K562 (cell line): Measurements from ENCODE around the gene VPS13D. TPM values are rescaled to one million over a fixed set of nuclear protein-coding genes. Genes with fewer than 3 reads are reported as not detected.
A peak's percentile ranks its signal among the peaks of the same experiment; 100 is the strongest.

Experiments
- ARID3B ChIP-seq: fragments of 250-450 bp; sonication (Bioruptor Pico); IDR thresholded peaks from 2 replicates; pipeline ENCODE4 v1.4.0; 2020; ENCODE audit warnings: borderline replicate concordance
- DMBX1 ChIP-seq: fragments of 250-450 bp; sonication (Bioruptor Pico); IDR thresholded peaks from 2 replicates; pipeline ENCODE4 v1.8.0; 2022; ENCODE audit warnings: inconsistent platforms, mild to moderate bottlenecking, moderate library complexity, borderline replicate concordance
- ETS2 ChIP-seq: IDR thresholded peaks from 2 replicates; pipeline ENCODE4 v1.6.1; 2016; ENCODE audit warnings: borderline replicate concordance, missing genetic modification characterization, mild to moderate bottlenecking, moderate library complexity, missing compliant biosample characterization; ENCODE audit not compliant: poor library complexity, severe bottlenecking
- MAFG ChIP-seq: fragments of 450-650 bp; conservative IDR thresholded peaks from 2 replicates; pipeline ENCODE4 v1.6.1; 2016; ENCODE audit warnings: missing genetic modification characterization, missing compliant biosample characterization
- NFIC ChIP-seq: fragments of 450-650 bp; IDR thresholded peaks from 2 replicates; pipeline ENCODE4 v1.6.1; 2017; ENCODE audit warnings: mild to moderate bottlenecking, inconsistent platforms
- NFIX ChIP-seq: fragments of 250-450 bp; sonication (Bioruptor Pico); IDR thresholded peaks from 2 replicates; pipeline ENCODE4 v1.4.0; 2020; ENCODE audit warnings: low read depth, mild to moderate bottlenecking, moderate library complexity
- POLR2AphosphoS2 ChIP-seq: IDR thresholded peaks from 2 replicates; pipeline ENCODE4 v1.6.1; 2012; ENCODE audit warnings: low read length, improper control_type of control experiment
- POLR3A ChIP-seq: IDR thresholded peaks from 2 replicates; pipeline ENCODE4 v1.6.1; 2011; ENCODE audit warnings: borderline replicate concordance, mild to moderate bottlenecking, moderate library complexity; ENCODE audit not compliant: insufficient read length, insufficient read depth; ENCODE audit errors: extremely low read depth
- STAT5B ChIP-seq: fragments of 250-450 bp; sonication (Bioruptor Pico); IDR thresholded peaks from 2 replicates; pipeline ENCODE4 v1.8.0; 2021; ENCODE audit warnings: mild to moderate bottlenecking, inconsistent platforms
- TCF7L2 ChIP-seq: fragments of 150-350 bp; IDR thresholded peaks from 2 replicates; pipeline ENCODE4 v1.6.1; 2016; ENCODE audit warnings: low read depth, mild to moderate bottlenecking, low read length, moderate library complexity
- TRIM28 ChIP-seq: fragments of 450-650 bp; IDR thresholded peaks from 2 replicates; pipeline ENCODE4 v1.6.1; 2017
- TSC22D4 ChIP-seq: fragments of 450-650 bp; IDR thresholded peaks from 2 replicates; pipeline ENCODE4 v1.6.1; 2016; ENCODE audit warnings: missing genetic modification characterization, missing biosample characterization, control low read depth
- ZBTB8A ChIP-seq: fragments of 450-650 bp; IDR thresholded peaks from 2 replicates; pipeline ENCODE4 v1.6.1; 2018; ENCODE audit warnings: mild to moderate bottlenecking, moderate library complexity; ENCODE audit not compliant: partially characterized antibody
- ZFP30 ChIP-seq: fragments of 250-450 bp; sonication (Bioruptor Pico); IDR thresholded peaks from 2 replicates; pipeline ENCODE4 v1.8.0; 2022; ENCODE audit warnings: moderate library complexity, mild to moderate bottlenecking, inconsistent platforms, borderline replicate concordance
- ZNF282 ChIP-seq: sonication (generic); formaldehyde crosslinking; IDR thresholded peaks from 2 replicates; pipeline ENCODE4 v1.8.1; 2023; ENCODE audit warnings: missing genetic modification reagents
- ZNF551 ChIP-seq: fragments of 250-450 bp; sonication (Bioruptor Pico); IDR thresholded peaks from 2 replicates; pipeline ENCODE4 v1.5.0; 2021; ENCODE audit warnings: mild to moderate bottlenecking, moderate library complexity
- ZNF583 ChIP-seq: fragments of 250-450 bp; sonication (Bioruptor Pico); IDR thresholded peaks from 2 replicates; pipeline ENCODE4 v1.4.0; 2020
- ZNF589 ChIP-seq: fragments of 200-800 bp; sonication (Bioruptor generic); IDR thresholded peaks from 2 replicates; pipeline ENCODE4 v1.6.1; 2016; ENCODE audit warnings: low read depth, missing genetic modification characterization, missing compliant biosample characterization
- ZNF77 ChIP-seq: fragments of 250-450 bp; sonication (Bioruptor Pico); IDR thresholded peaks from 2 replicates; pipeline ENCODE4 v1.5.0; 2020
- polyA plus RNA-seq, 8 experiments: library from polyadenylated mRNA; depleted of rRNA in 4 of 8; stranded (reverse) in 5 of 8; unstranded in 3 of 8; fragments of >200 nt; fragmentation: Nextera tagmentation in 2 of 8; fragmentation: Illumina TruSeq in 1 of 8; extraction: Ambion mirVana in 2 of 8; extraction: Trizol in 1 of 8; gene quantifications; 2 replicates each; pipeline versions ENCODE4 v1.2.1 to v1.2.3, GENCODE V29; 2011 to 2014; ENCODE audit warnings: inconsistent platforms in 1 of 8, missing spikeins in 1 of 8
- total RNA-seq, 7 experiments: library from RNA; depleted of rRNA in 6 of 7; stranded (reverse); fragments of >200 nt in 6 of 7; fragmentation: Illumina TruSeq in 2 of 7; extraction: Trizol in 2 of 7; gene quantifications; 2 replicates each; pipeline versions ENCODE4 v1.2.1 to v1.2.3, GENCODE V29; 2011 to 2021; ENCODE audit warnings: low replicate concordance in 1 of 7
- TF ChIP-seq, protein P1 (sequence below): sonication (generic); formaldehyde crosslinking; IDR thresholded peaks from 2 replicates; pipeline ENCODE4 v1.8.1; 2023; ENCODE audit warnings: mild to moderate bottlenecking, missing genetic modification reagents
- TF ChIP-seq, protein P2 (sequence below): fragments of 450-650 bp; formaldehyde crosslinking; IDR thresholded peaks from 2 replicates; pipeline ENCODE4 v1.4.0; 2020; ENCODE audit warnings: mild to moderate bottlenecking, mixed read lengths
- TF ChIP-seq, protein P3 (sequence below): sonication (generic); formaldehyde crosslinking; IDR thresholded peaks from 2 replicates; pipeline ENCODE4 v1.8.1; 2022; ENCODE audit warnings: missing genetic modification reagents

Gene VPS13D
- total and polyA plus RNA-seq, 9 of the 15 experiments (the other 6 are each of a cell fraction or from before 2014, with no cell fraction given): 6.1 to 51.5 (median 38.5) TPM

GRCh38 chr1:12477936-12478611 lies 248.2 kb downstream of the VPS13D start (continued):
- TF ChIP-seq, protein P1, sequence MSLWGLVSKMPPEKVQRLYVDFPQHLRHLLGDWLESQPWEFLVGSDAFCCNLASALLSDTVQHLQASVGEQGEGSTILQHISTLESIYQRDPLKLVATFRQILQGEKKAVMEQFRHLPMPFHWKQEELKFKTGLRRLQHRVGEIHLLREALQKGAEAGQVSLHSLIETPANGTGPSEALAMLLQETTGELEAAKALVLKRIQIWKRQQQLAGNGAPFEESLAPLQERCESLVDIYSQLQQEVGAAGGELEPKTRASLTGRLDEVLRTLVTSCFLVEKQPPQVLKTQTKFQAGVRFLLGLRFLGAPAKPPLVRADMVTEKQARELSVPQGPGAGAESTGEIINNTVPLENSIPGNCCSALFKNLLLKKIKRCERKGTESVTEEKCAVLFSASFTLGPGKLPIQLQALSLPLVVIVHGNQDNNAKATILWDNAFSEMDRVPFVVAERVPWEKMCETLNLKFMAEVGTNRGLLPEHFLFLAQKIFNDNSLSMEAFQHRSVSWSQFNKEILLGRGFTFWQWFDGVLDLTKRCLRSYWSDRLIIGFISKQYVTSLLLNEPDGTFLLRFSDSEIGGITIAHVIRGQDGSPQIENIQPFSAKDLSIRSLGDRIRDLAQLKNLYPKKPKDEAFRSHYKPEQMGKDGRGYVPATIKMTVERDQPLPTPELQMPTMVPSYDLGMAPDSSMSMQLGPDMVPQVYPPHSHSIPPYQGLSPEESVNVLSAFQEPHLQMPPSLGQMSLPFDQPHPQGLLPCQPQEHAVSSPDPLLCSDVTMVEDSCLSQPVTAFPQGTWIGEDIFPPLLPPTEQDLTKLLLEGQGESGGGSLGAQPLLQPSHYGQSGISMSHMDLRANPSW (CRISPR knock-in tag): no peak
- TF ChIP-seq ZNF551 (CRISPR knock-in tag) (no peak), POLR2AphosphoS2 (peak; percentile 82; the same call in 1 of the 2 replicates), ZNF589 (CRISPR knock-in tag) (peak; percentile 84; the same call in 1 of the 2 replicates), TRIM28 (no peak), ETS2 (tag) (no peak), ZNF282 (CRISPR knock-in tag) (no peak), MAFG (tag) (no peak), ZNF583 (peak; percentile 88), NFIC (peak; percentile 100), NFIX (CRISPR knock-in tag) (peak; percentile 84), ZFP30 (CRISPR knock-in tag) (no peak), ARID3B (CRISPR knock-in tag) (no peak), ZBTB8A (no peak), ZNF77 (CRISPR knock-in tag) (no peak), TSC22D4 (tag) (no peak), STAT5B (CRISPR knock-in tag) (no peak), TCF7L2 (no peak), DMBX1 (CRISPR knock-in tag) (peak; percentile 80), POLR3A (no peak)
- TF ChIP-seq, protein P2, sequence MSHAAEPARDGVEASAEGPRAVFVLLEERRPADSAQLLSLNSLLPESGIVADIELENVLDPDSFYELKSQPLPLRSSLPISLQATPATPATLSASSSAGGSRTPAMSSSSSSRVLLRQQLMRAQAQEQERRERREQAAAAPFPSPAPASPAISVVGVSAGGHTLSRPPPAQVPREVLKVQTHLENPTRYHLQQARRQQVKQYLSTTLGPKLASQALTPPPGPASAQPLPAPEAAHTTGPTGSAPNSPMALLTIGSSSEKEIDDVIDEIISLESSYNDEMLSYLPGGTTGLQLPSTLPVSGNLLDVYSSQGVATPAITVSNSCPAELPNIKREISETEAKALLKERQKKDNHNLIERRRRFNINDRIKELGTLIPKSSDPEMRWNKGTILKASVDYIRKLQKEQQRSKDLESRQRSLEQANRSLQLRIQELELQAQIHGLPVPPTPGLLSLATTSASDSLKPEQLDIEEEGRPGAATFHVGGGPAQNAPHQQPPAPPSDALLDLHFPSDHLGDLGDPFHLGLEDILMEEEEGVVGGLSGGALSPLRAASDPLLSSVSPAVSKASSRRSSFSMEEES (CRISPR knock-in tag): no peak
- TF ChIP-seq, protein P3, sequence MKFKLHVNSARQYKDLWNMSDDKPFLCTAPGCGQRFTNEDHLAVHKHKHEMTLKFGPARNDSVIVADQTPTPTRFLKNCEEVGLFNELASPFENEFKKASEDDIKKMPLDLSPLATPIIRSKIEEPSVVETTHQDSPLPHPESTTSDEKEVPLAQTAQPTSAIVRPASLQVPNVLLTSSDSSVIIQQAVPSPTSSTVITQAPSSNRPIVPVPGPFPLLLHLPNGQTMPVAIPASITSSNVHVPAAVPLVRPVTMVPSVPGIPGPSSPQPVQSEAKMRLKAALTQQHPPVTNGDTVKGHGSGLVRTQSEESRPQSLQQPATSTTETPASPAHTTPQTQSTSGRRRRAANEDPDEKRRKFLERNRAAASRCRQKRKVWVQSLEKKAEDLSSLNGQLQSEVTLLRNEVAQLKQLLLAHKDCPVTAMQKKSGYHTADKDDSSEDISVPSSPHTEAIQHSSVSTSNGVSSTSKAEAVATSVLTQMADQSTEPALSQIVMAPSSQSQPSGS (CRISPR knock-in tag): no peak
